Hematopoietic multipotent progenitor cell treated with erythropoietin and hydrocortisone succinate and interleukin-3 and kit ligand, for 17 days (in vitro differentiated cells): ENCODE measurements around the gene CYP19A1.
A peak's percentile ranks its signal among the peaks of the same experiment; 100 is the strongest.

Experiments used
- DNase-seq: peaks from one replicate; pipeline ENCODE4 v3.0.0-alpha.2; 2015; ENCODE audit warnings: low spot score

Gene CYP19A1

GRCh38 chr15:51255533-51255932 lies 82.9 kb downstream of the CYP19A1 start:
- no peak for DNase-seq

GRCh38 chr15:51253366-51253765 lies 85.0 kb downstream of the CYP19A1 start:
- no peak for DNase-seq

- no peak for DNase-seq
These were observed 85.7 kb downstream of the CYP19A1 start for GRCh38 chr15:51252671-51253070.

GRCh38 chr15:51251556-51251955 lies 86.8 kb downstream of the CYP19A1 start:
- no peak for DNase-seq

- DNase-seq: no peak
These were observed 88.0 kb downstream of the CYP19A1 start for GRCh38 chr15:51250217-51251011.

- DNase-seq: no peak
These were observed 92.8 kb downstream of the CYP19A1 start for GRCh38 chr15:51245628-51246027.

GRCh38 chr15:51244423-51244869 lies 94.0 kb downstream of the CYP19A1 start:
- DNase-seq: no peak

GRCh38 chr15:51243774-51244173 lies 94.6 kb downstream of the CYP19A1 start:
- no peak for DNase-seq

- no peak for DNase-seq
These were observed 98.3 kb downstream of the CYP19A1 start for GRCh38 chr15:51240066-51240465.

- no peak for DNase-seq
These were observed 100.6 kb downstream of the CYP19A1 start for GRCh38 chr15:51237816-51238215.

GRCh38 chr15:51234176-51234927 lies 104.0 kb downstream of the CYP19A1 start:
- no peak for DNase-seq

GRCh38 chr15:51232581-51232980 lies 105.8 kb downstream of the CYP19A1 start:
- no peak for DNase-seq

- no peak for DNase-seq
These were observed 108.5 kb downstream of the CYP19A1 start for GRCh38 chr15:51229907-51230330.

- peak; percentile 17 for DNase-seq
These were observed 110.3 kb downstream of the CYP19A1 start for GRCh38 chr15:51227940-51228732.

GRCh38 chr15:51226576-51227210 lies 111.7 kb downstream of the CYP19A1 start:
- no peak for DNase-seq

GRCh38 chr15:51224428-51224827 lies 114.0 kb downstream of the CYP19A1 start:
- no peak for DNase-seq

- DNase-seq: no peak
These were observed 114.6 kb downstream of the CYP19A1 start for GRCh38 chr15:51223771-51224229.

- no peak for DNase-seq
These were observed 120.0 kb downstream of the CYP19A1 start for GRCh38 chr15:51218299-51218938.

GRCh38 chr15:51212909-51213308 lies 125.5 kb downstream of the CYP19A1 start:
- DNase-seq: no peak

GRCh38 chr15:51212239-51212638 lies 126.2 kb downstream of the CYP19A1 start:
- no peak for DNase-seq
